Right atrium auricular region (tissue), 2 donors: ENCODE data around the gene NT5E. TPM values are rescaled to one million over a fixed set of nuclear protein-coding genes. Genes with fewer than 3 reads are reported as not detected.
"Not testable (repeated sequence)": the region's sequence is repeated elsewhere in the genome, so short reads cannot be mapped to it uniquely, and the experiment has no call there.

Source experiments
- DNase-seq: peaks from one replicate; pipeline ENCODE4 v3.0.0-alpha.2; 2019; ENCODE audit warnings: low spot score
- H3K27ac ChIP-seq, 2 donors: fragments of 200-600 bp; sonication (generic); 1 replicate in 1 of 2; 2 replicates in 1 of 2; pipeline ENCODE4 v1.5.1; 2016 to 2019
- H3K27me3 ChIP-seq, 2 donors: fragments of 200-600 bp; sonication (generic); one replicate each; pipeline versions ENCODE4 v1.5.1 to v1.6.0; 2017 to 2019
- H3K36me3 ChIP-seq: fragments of 200-600 bp; sonication (generic); one replicate; pipeline ENCODE4 v1.5.1; 2016
- H3K4me1 ChIP-seq, 2 donors: fragments of 200-600 bp; sonication (generic); one replicate each; pipeline versions ENCODE4 v1.5.1 to v1.6.0; 2017 to 2019
- H3K4me3 ChIP-seq, 2 donors: fragments of 200-600 bp; sonication (generic); 1 replicate in 1 of 2; 2 replicates in 1 of 2; pipeline ENCODE4 v1.5.1; 2017 to 2019; ENCODE audit warnings: mild to moderate bottlenecking in 1 of 2, moderate library complexity in 1 of 2
- H3K9me3 ChIP-seq, 2 donors: fragments of 200-600 bp; sonication (generic); one replicate each; pipeline ENCODE4 v1.5.1; 2019
- CTCF ChIP-seq, 2 donors: fragments of 200-600 bp; sonication (generic); IDR thresholded peaks; one replicate each; pipeline ENCODE4 v1.5.1; 2019; ENCODE audit warnings: antibody characterized with exemption in 2 of 2
- total RNA-seq, 2 donors: library from RNA; depleted of rRNA; stranded (reverse); fragments of >200 nt; gene quantifications; one replicate each; pipeline ENCODE4 v1.1.0, GENCODE V29; 2016

The NT5E gene
- total RNA-seq, 2 donors from 2014 or later, result 7.1 to 10.6 TPM

GRCh38 chr6:85498596-85499258, 48.8 kb downstream of the NT5E start:
- DNase-seq, result no peak
- TF ChIP-seq CTCF (IDR thresholded peaks at IDR 0.05), result no peak
- no peak overlapping the region for H3K4me3 ChIP-seq
- no peak overlapping the region for H3K27ac ChIP-seq
- H3K4me1 ChIP-seq, result no peaks in the 10 kb centered on the region
- H3K27me3 ChIP-seq, result no peaks in the 10 kb centered on the region
- no peaks in the 10 kb centered on the region for H3K36me3 ChIP-seq
- no peaks in the 10 kb centered on the region for H3K9me3 ChIP-seq

- H3K9me3 ChIP-seq, result no peaks in the 10 kb centered on the region
- DNase-seq, result no peak
- no peaks in the 10 kb centered on the region for H3K27me3 ChIP-seq
- H3K4me1 ChIP-seq, result no peaks in the 10 kb centered on the region
- H3K27ac ChIP-seq, result no peak overlapping the region
- TF ChIP-seq CTCF (IDR thresholded peaks at IDR 0.05), result no peak
- no peak overlapping the region for H3K4me3 ChIP-seq
- peaks cover 23% of the 10 kb centered on the region for H3K36me3 ChIP-seq
Observed at GRCh38 chr6:85506441-85507093, 56.7 kb downstream of the NT5E start.

DNA sequence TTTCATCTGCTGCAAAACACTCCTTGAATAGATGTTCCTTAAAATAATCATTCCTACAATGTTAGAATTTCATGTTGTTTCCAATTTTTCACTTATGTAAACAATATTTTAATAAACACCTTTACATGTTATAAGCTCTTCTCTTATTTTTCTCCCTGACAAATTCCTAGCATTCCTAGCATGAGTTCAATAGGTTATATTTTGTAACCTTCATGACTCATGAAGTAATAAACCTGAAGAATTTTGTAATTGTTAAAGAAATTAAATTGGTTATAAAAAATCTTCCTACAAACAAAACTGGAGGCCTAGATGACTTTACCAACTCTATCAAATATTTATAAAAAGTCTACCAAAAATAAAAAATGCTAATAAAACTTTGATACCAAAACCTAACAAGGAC, 66.3 kb downstream of the NT5E start:
- no peak for TF ChIP-seq CTCF (IDR thresholded peaks at IDR 0.05)
- Histone ChIP-seq H3K9me3 (no peaks in the 10 kb centered on the region), H3K27me3 (no peaks in the 10 kb centered on the region), H3K4me1 (no peaks in the 10 kb centered on the region), H3K4me3 (no peak overlapping the region), H3K27ac (no peak overlapping the region), H3K36me3 (peaks cover 41% of the 10 kb centered on the region)
- no peak for DNase-seq

DNA sequence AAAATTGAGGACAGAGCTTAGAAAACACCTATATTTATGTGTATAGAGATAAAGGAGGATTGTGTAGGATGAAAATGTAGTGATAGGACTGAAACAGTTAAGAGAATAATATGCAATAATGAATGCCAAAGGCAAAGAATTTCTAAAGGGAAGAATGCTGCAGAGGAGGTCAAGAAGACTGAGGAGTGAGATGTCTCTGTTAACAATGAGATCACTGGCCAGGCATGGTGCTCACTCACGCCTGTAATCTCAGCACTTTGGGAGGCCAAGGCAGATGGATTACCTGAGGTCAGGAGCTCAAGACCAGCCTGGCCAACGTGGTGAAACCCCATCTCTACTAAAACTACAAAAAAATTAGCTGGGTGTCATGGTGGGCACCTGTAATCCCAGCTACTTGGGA, 74.4 kb downstream of the NT5E start:
- not testable (repeated sequence) for H3K4me1 ChIP-seq, DNase-seq, H3K27ac ChIP-seq, H3K4me3 ChIP-seq, H3K9me3 ChIP-seq, H3K27me3 ChIP-seq
- peaks cover 37% of the 10 kb centered on the region for H3K36me3 ChIP-seq

DNA sequence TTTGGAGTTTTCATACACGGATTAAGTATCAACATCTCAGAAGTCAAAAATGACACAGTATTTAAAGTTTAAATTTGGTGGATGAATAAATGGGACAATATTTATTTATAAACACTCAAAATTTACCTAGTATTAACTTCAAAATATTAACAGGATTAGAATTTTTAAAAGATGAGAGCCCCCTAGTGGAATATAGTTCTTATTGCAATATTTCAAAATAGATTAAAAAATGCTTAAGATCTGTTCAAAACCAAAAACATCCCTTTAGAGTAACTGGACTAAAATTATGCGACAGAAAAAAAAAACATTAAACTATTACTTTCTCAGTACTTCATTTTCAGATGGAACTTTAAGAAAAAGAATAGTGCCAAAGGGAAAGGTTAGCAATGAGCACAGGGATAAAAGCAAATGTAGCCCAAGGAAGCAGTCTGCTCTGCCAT, 87.2 kb downstream of the NT5E start:
- TF ChIP-seq CTCF (IDR thresholded peaks at IDR 0.05), result peak; percentile 39 to 76
- H3K4me1 ChIP-seq, result no peaks in the 10 kb centered on the region
- no peak overlapping the region for H3K4me3 ChIP-seq
- H3K36me3 ChIP-seq, result peaks cover 14% of the 10 kb centered on the region
- no peak overlapping the region for H3K27ac ChIP-seq
- no peaks in the 10 kb centered on the region for H3K9me3 ChIP-seq
- H3K27me3 ChIP-seq, result no peaks in the 10 kb centered on the region
- no peak for DNase-seq

DNA sequence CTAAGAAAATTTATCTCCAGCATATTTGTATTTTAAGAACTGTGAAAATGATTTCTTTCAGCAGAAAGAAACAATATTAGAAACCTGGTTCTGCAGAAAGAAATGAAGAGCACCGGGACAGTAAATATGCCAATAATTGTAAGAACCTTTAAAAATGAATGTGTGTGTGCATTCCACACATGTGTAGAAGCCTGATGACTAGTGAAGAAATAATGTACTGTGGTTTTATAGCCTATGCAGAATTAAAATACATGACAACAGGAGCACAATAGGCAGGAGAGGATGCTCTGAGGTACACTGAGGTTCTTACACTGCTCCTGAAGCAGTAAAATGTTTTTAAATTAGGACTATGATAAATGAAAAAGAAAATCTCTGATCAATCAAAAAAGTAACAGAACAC, 94.9 kb downstream of the NT5E start:
- DNase-seq, result no peak
- Histone ChIP-seq H3K9me3 (no peaks in the 10 kb centered on the region), H3K36me3 (peaks cover 40% of the 10 kb centered on the region), H3K27ac (no peak overlapping the region), H3K4me1 (no peaks in the 10 kb centered on the region), H3K27me3 (no peaks in the 10 kb centered on the region), H3K4me3 (no peak overlapping the region)
- TF ChIP-seq CTCF (IDR thresholded peaks at IDR 0.05), result no peak

Other genes with a start within 250 kb of the NT5E start
- 10 to 100 TPM; 37.7 to 57.2 TPM for gene SNX14, start 143.8 kb downstream of the NT5E start, total RNA-seq
- 10 to 100 TPM; 32.6 to 39.0 TPM for gene SYNCRIP, start 192.8 kb downstream of the NT5E start, total RNA-seq